Measurements from ENCODE around the gene IER5.

The IER5 gene

GRCh38 chr1:181102841-181103240 lies 14.3 kb downstream of the IER5 start:
- no peak for TF ChIP-seq CTCF (IDR thresholded peaks at IDR 0.05; ENCODE audit: low read depth, low read length)
- Histone ChIP-seq H3K27ac (no peak overlapping the region), H3K27me3 (ENCODE audit: insufficient read depth, low read depth, severe bottlenecking) (no peaks in the 10 kb centered on the region), H3K4me3 (ENCODE audit: low read depth, low read length) (no peak overlapping the region), H3K9me3 (ENCODE audit: severe bottlenecking) (no peaks in the 10 kb centered on the region), H3K36me3 (no peaks in the 10 kb centered on the region)
- DNase-seq = no peak

GRCh38 chr1:181103399-181103798 lies 14.9 kb downstream of the IER5 start:
- Histone ChIP-seq H3K9me3 (ENCODE audit: severe bottlenecking) (no peaks in the 10 kb centered on the region), H3K4me3 (ENCODE audit: low read depth, low read length) (no peak overlapping the region), H3K27ac (no peak overlapping the region), H3K27me3 (ENCODE audit: insufficient read depth, low read depth, severe bottlenecking) (no peaks in the 10 kb centered on the region), H3K36me3 (no peaks in the 10 kb centered on the region)
- DNase-seq = no peak
- TF ChIP-seq CTCF (IDR thresholded peaks at IDR 0.05; ENCODE audit: low read depth, low read length) = no peak

- no peak for TF ChIP-seq CTCF (IDR thresholded peaks at IDR 0.05; ENCODE audit: low read depth, low read length)
- Histone ChIP-seq H3K4me3 (ENCODE audit: low read depth, low read length) (peak overlapping the region; percentile 70), H3K9me3 (ENCODE audit: severe bottlenecking) (no peaks in the 10 kb centered on the region), H3K36me3 (no peaks in the 10 kb centered on the region), H3K27ac (peak overlapping the region; percentile 79), H3K27me3 (ENCODE audit: insufficient read depth, low read depth, severe bottlenecking) (no peaks in the 10 kb centered on the region)
- DNase-seq = no peak
These were observed 15.7 kb downstream of the IER5 start for GRCh38 chr1:181104042-181104789.

GRCh38 chr1:181104790-181105133 lies 16.3 kb downstream of the IER5 start:
- no peaks in the 10 kb centered on the region for H3K27me3 ChIP-seq (ENCODE audit: insufficient read depth, low read depth, severe bottlenecking)
- peak; percentile 39 for DNase-seq
- peak overlapping the region; percentile 79 for H3K27ac ChIP-seq
- peak overlapping the region; percentile 70 for H3K4me3 ChIP-seq (ENCODE audit: low read depth, low read length)
- no peak for TF ChIP-seq CTCF (IDR thresholded peaks at IDR 0.05; ENCODE audit: low read depth, low read length)
- no peaks in the 10 kb centered on the region for H3K36me3 ChIP-seq
- H3K9me3 ChIP-seq (ENCODE audit: severe bottlenecking) = no peaks in the 10 kb centered on the region

GRCh38 chr1:181105134-181106021 lies 16.9 kb downstream of the IER5 start:
- DNase-seq = peak; percentile 77
- H3K36me3 ChIP-seq = no peaks in the 10 kb centered on the region
- TF ChIP-seq CTCF (IDR thresholded peaks at IDR 0.05; ENCODE audit: low read depth, low read length) = no peak
- H3K27ac ChIP-seq = peak overlapping the region; percentile 79
- H3K4me3 ChIP-seq (ENCODE audit: low read depth, low read length) = peak overlapping the region; percentile 70
- no peaks in the 10 kb centered on the region for H3K27me3 ChIP-seq (ENCODE audit: insufficient read depth, low read depth, severe bottlenecking)
- no peaks in the 10 kb centered on the region for H3K9me3 ChIP-seq (ENCODE audit: severe bottlenecking)
